ENCODE measurements around the gene LRPPRC. TPM values are rescaled to one million over a fixed set of nuclear protein-coding genes. Genes with fewer than 3 reads are reported as not detected.

Gene LRPPRC
- total and polyA plus RNA-seq, 2 donors (not counting 3 experiments of a cell fraction or from before 2014, with no cell fraction given) = 22.6 to 94.0 TPM

DNA sequence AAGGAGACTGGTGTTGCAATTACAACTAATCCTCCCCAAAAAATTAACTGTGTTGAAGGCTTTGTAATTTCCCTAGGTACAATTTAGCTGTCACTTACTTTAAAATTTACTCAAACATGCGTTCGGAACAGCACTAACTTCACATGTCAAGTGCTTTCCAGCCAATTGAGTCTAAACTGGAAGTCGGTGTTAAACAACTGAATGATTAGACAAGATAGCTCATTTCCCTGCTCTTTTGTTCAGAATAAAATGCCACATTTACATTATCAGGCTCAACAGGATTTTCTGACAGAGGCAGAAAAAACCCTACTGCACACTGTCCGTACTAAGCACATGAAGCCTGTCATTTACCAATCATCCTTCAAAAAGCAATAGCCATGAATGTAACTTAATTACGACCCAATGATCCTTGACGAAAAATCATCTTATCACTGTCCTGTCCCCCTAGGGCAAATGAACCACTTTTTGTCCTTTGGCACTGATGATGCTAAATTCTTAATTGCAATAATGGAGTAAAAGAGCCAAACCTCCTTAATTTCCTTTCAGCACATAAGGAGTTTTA, 56.0 kb downstream of the LRPPRC start:
- Histone ChIP-seq H3K9me1 (replicated peaks; ENCODE audit: control insufficient read depth, extremely low read depth, insufficient read depth, low read length) (no peaks in the 10 kb centered on the region), H3K9me3 (replicated peaks; ENCODE audit: control insufficient read depth, insufficient read depth, low read length) (no peaks in the 10 kb centered on the region), H3K4me2 (ENCODE audit: insufficient read depth, low read length) (no peak overlapping the region), H3K36me3 (ENCODE audit: control insufficient read depth in 2 of 2, extremely low read depth in 1 of 2, insufficient read depth in 2 of 2, low read length in 2 of 2) (peaks cover 0 to 19% of the 10 kb centered on the region in 2 experiments), H3K4me3 (replicated peaks in 1 of 3; ENCODE audit: insufficient read depth in 1 of 3, low read depth in 1 of 3, low read length in 3 of 3) (no peak overlapping the region), H2AFZ (ENCODE audit: low read depth, low read length) (no peak overlapping the region), H3K9ac (replicated peaks; ENCODE audit: extremely low read depth, insufficient read depth, low read length) (no peak overlapping the region), H3K79me2 (ENCODE audit: control insufficient read depth, insufficient read depth, low read length) (peaks cover 10% of the 10 kb centered on the region), H4K20me1 (replicated peaks; ENCODE audit: control insufficient read depth, extremely low read depth, insufficient read depth, low read length) (no peaks in the 10 kb centered on the region), H3K27me3 (ENCODE audit: control insufficient read depth in 2 of 2, insufficient read depth in 2 of 2, low read length in 2 of 2) (no peaks in the 10 kb centered on the region), H3K4me1 (ENCODE audit: control insufficient read depth, extremely low read depth, insufficient read depth, low read length) (no peaks in the 10 kb centered on the region), H3K27ac (ENCODE audit: insufficient read depth, low read depth, low read length) (no peak overlapping the region)
- intact Hi-C loops (cut with micrococcal nuclease) (no loop called here), dilution Hi-C loops (cut with MboI; ENCODE audit: extremely low pct_ligation_motif_present, low sequenced_read_pairs) (no loop called here)
- TF ChIP-seq POLR2A (IDR thresholded peaks at IDR 0.05; ENCODE audit: low read depth, low read length) = no peak
- no peak for TF ChIP-seq EZH2 (IDR thresholded peaks at IDR 0.05; ENCODE audit: borderline replicate concordance, low read depth, low read length, severe bottlenecking)
- TF ChIP-seq, protein P1, sequence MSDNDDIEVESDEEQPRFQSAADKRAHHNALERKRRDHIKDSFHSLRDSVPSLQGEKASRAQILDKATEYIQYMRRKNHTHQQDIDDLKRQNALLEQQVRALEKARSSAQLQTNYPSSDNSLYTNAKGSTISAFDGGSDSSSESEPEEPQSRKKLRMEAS (IDR thresholded peaks at IDR 0.05; ENCODE audit: insufficient read depth, insufficient read length) = no peak
- no peak for TF ChIP-seq GATA2 (IDR thresholded peaks at IDR 0.05; ENCODE audit: insufficient read depth, insufficient read length, low read depth, low read length)
- TF ChIP-seq, protein P2, sequence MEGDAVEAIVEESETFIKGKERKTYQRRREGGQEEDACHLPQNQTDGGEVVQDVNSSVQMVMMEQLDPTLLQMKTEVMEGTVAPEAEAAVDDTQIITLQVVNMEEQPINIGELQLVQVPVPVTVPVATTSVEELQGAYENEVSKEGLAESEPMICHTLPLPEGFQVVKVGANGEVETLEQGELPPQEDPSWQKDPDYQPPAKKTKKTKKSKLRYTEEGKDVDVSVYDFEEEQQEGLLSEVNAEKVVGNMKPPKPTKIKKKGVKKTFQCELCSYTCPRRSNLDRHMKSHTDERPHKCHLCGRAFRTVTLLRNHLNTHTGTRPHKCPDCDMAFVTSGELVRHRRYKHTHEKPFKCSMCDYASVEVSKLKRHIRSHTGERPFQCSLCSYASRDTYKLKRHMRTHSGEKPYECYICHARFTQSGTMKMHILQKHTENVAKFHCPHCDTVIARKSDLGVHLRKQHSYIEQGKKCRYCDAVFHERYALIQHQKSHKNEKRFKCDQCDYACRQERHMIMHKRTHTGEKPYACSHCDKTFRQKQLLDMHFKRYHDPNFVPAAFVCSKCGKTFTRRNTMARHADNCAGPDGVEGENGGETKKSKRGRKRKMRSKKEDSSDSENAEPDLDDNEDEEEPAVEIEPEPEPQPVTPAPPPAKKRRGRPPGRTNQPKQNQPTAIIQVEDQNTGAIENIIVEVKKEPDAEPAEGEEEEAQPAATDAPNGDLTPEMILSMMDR (IDR thresholded peaks at IDR 0.05; ENCODE audit: extremely low read depth in 1 of 2, insufficient read depth in 1 of 2, low read depth in 1 of 2, low read length in 2 of 2) = no peak
- TF ChIP-seq MYC (IDR thresholded peaks at IDR 0.05; ENCODE audit: low read depth, low read length) = no peak
- TF ChIP-seq JUN (IDR thresholded peaks at IDR 0.05; ENCODE audit: borderline replicate concordance, insufficient read depth, insufficient read length, low read depth) = no peak
- TF ChIP-seq POLR2AphosphoS5 (IDR thresholded peaks at IDR 0.05; ENCODE audit: insufficient read depth, low read depth, low read length) = no peak
- TF ChIP-seq FOS (IDR thresholded peaks at IDR 0.05; ENCODE audit: borderline replicate concordance, insufficient read depth, low read length) = no peak
- POLR2A ChIA-PET = no interaction called here
- BruUV-seq (replicated peaks) = no TSS peak
- DNase-seq (ENCODE audit: low read depth, low spot score) = no peak
- FAIRE-seq = no peak
- CTCF ChIA-PET = interaction anchor here (1.3 to 1.4 kb wide), 2 partner anchors 12 to 20 kb away, joined by 3 read pairs; no protein-coding TSS in a partner anchor
